Measurements from ENCODE around the gene RPA3. TPM values are rescaled to one million over a fixed set of nuclear protein-coding genes. Genes with fewer than 3 reads are reported as not detected.

The RPA3 gene
- total RNA-seq, 2 donors from 2014 or later, result 0.66 to 6.0 TPM

DNA sequence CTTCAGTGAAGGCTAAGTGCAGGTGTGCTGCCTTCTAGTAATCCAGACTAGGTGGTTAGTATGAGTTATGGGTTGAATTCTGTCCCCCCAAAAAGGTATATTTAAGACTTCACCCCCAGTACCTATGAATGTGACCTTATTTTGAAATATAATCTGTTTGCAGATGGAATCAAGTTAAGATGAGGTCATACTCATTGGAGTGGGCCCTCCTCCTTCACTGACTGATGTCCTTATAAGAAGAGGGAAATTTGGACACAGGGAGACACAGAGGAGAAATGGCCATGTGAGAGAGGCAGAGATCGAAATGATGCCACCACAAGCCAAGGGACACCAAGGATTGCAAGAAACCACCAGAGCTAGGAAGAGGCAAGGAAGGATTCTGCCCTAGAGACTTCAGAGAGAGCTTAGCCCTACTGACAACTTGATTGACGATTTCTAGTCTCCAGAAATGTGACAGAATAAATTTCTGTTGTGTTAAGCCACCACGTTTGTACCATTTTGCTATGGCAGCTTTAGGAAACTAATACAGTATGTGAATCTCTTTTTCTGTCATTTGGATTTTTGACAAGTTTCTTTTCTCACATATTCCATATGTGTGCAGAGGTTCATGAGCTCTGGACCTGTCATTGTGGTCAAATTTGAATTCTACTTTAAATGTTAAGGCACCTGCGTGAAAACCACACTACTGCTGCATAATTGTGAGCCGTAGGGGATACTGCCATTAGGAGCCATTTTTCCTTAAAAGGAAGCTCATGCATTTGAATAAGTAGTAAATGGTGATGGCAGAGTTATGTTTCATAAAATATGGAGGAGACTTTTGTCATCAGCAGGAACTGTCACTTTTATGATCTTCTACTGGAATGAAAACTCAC is 2.6 kb upstream of the RPA3 start:
- TF ChIP-seq, protein P1, sequence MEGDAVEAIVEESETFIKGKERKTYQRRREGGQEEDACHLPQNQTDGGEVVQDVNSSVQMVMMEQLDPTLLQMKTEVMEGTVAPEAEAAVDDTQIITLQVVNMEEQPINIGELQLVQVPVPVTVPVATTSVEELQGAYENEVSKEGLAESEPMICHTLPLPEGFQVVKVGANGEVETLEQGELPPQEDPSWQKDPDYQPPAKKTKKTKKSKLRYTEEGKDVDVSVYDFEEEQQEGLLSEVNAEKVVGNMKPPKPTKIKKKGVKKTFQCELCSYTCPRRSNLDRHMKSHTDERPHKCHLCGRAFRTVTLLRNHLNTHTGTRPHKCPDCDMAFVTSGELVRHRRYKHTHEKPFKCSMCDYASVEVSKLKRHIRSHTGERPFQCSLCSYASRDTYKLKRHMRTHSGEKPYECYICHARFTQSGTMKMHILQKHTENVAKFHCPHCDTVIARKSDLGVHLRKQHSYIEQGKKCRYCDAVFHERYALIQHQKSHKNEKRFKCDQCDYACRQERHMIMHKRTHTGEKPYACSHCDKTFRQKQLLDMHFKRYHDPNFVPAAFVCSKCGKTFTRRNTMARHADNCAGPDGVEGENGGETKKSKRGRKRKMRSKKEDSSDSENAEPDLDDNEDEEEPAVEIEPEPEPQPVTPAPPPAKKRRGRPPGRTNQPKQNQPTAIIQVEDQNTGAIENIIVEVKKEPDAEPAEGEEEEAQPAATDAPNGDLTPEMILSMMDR (IDR thresholded peaks at IDR 0.05), result no peak
- no peak for TF ChIP-seq POLR2A (IDR thresholded peaks at IDR 0.05)
- H3K4me1 ChIP-seq, result no peaks in the 10 kb centered on the region
- WGBS, 2 donors, result 92 to 94% methylated on average over 5 of the region's 5 CpGs
- H3K27ac ChIP-seq, result no peak overlapping the region
- H3K9me3 ChIP-seq, result no peaks in the 10 kb centered on the region
- no peaks in the 10 kb centered on the region for H3K27me3 ChIP-seq
- no peak overlapping the region for H3K4me3 ChIP-seq
- ATAC-seq, result no peak
- no peak for DNase-seq
- intact Hi-C loops (cut with DNase I), result no loop called here
- H3K36me3 ChIP-seq (replicated peaks in 1 of 2; ENCODE audit: insufficient read depth in 1 of 2, low read depth in 2 of 2), result no peaks in the 10 kb centered on the region

DNA sequence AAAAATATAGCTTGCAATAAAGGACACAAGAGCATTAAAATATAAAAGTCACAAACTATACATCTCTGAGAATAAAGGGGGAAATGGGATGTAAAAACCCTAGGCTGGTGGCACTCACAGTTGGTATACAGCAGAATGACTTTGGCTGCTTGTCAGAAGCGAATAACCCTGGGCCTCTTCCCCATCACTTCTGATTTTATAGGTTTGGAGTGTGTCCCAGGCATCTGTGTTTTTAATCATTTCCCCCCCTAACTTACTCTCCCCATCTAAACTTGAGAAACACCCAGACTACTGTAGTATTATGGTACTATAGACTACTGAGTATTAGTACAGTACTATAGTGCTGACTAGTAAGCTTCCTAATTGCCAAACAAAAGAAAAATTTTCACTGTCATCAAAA is 1.8 kb upstream of the RPA3 start:
- ATAC-seq (no peak), DNase-seq (no peak)
- Histone ChIP-seq H3K9me3 (no peaks in the 10 kb centered on the region), H3K4me3 (no peak overlapping the region), H3K36me3 (replicated peaks in 1 of 2; ENCODE audit: insufficient read depth in 1 of 2, low read depth in 2 of 2) (no peaks in the 10 kb centered on the region), H3K4me1 (no peaks in the 10 kb centered on the region), H3K27ac (no peak overlapping the region), H3K27me3 (no peaks in the 10 kb centered on the region)
- TF ChIP-seq, protein P1 (IDR thresholded peaks at IDR 0.05), result no peak
- no peak for TF ChIP-seq POLR2A (IDR thresholded peaks at IDR 0.05)
- 94 to 97% methylated on average over 1 of the region's 1 CpG for WGBS, 2 donors
- intact Hi-C loops (cut with DNase I), result no loop called here

DNA sequence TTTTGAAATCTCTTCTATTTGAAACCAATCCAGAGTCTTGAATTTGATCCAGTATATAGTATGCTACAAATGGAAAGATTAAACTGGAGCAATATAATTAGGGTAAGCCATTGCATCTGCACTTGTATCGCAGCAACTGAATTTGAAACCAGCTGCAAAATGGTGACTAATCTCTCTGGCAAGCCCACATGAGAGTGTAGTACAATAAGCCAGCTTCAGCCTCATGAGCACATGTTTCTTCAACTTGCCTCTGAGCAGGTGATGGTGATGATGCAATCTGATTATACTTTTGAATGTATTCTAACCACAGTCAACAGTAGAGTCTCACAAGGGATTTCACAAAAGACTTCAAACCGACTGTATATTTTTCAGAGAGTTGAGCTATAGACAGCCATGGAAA is 829 bp upstream of the RPA3 start:
- Histone ChIP-seq H3K36me3 (replicated peaks in 1 of 2; ENCODE audit: insufficient read depth in 1 of 2, low read depth in 2 of 2) (no peaks in the 10 kb centered on the region), H3K9me3 (no peaks in the 10 kb centered on the region), H3K4me3 (no peak overlapping the region), H3K27me3 (no peaks in the 10 kb centered on the region), H3K4me1 (no peaks in the 10 kb centered on the region), H3K27ac (peak overlapping the region in 1 of 4 donors; percentile 32)
- 73 to 85% methylated on average over 2 of the region's 2 CpGs for WGBS, 2 donors
- intact Hi-C loops (cut with DNase I), result no loop called here
- peak; percentile 86 for ATAC-seq
- peak; percentile 21 to 68 (median 44) for DNase-seq
- TF ChIP-seq, protein P1 (IDR thresholded peaks at IDR 0.05), result no peak
- no peak for TF ChIP-seq POLR2A (IDR thresholded peaks at IDR 0.05)

DNA sequence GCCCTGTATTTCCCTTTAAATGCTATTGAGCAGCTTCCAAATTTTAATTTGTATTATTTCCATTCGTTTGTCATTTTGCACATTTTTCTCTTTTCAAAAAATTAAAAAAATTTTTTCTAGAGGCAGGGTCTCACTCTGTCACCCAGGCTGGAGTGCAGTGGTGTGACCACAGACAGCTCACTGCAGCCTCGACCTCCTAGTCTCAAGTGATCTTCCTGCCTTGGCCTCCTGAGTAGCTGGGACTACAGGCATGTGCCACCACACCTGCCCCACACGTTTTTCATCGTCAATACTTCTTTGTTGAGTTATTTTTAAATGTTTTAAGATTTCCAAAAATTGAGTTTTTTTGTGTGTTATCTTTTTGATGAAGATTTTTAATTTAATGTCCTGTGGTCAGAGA is 4.7 kb downstream of the RPA3 start:
- Histone ChIP-seq H3K36me3 (replicated peaks in 1 of 2; ENCODE audit: insufficient read depth in 1 of 2, low read depth in 2 of 2) (no peaks in the 10 kb centered on the region), H3K27ac (no peak overlapping the region), H3K9me3 (no peaks in the 10 kb centered on the region), H3K27me3 (no peaks in the 10 kb centered on the region), H3K4me1 (peaks cover 6% of the 10 kb centered on the region), H3K4me3 (no peak overlapping the region)
- WGBS, 2 donors, result 76 to 89% methylated on average over 4 of the region's 4 CpGs
- DNase-seq, result no peak
- intact Hi-C loops (cut with DNase I), result no loop called here
- TF ChIP-seq, protein P1 (IDR thresholded peaks at IDR 0.05), result no peak
- TF ChIP-seq POLR2A (IDR thresholded peaks at IDR 0.05), result no peak
- ATAC-seq, result no peak

DNA sequence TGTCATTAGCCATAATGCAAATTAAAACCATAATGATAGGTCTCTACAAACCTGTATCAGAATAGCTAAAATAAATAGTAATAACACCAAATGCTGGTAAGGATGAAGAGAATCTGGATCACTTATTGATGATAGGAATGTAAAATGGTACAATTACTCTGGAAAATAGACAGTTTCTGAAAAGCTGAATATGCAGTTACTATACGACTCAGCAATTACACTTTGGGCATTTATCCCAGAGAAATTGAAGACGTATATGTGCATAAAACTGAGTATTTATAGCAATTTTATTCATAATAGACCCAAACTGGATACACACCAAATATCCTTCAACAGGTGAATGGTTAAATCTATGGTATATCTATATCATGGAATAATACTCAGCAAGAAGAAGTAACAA is 7.9 kb downstream of the RPA3 start:
- DNase-seq, result no peak
- intact Hi-C loops (cut with DNase I), result no loop called here
- H3K27ac ChIP-seq, result no peak overlapping the region
- 82 to 86% methylated on average over 2 of the region's 2 CpGs for WGBS, 2 donors
- no peak for ATAC-seq
- no peak overlapping the region for H3K4me3 ChIP-seq
- no peaks in the 10 kb centered on the region for H3K27me3 ChIP-seq
- TF ChIP-seq, protein P1 (IDR thresholded peaks at IDR 0.05), result no peak
- no peak for TF ChIP-seq POLR2A (IDR thresholded peaks at IDR 0.05)
- H3K4me1 ChIP-seq, result peaks cover 14% of the 10 kb centered on the region
- H3K36me3 ChIP-seq (replicated peaks in 1 of 2; ENCODE audit: insufficient read depth in 1 of 2, low read depth in 2 of 2), result no peaks in the 10 kb centered on the region
- no peaks in the 10 kb centered on the region for H3K9me3 ChIP-seq
